Mucosa of descending colon (tissue), 3 donors: ENCODE data around the gene DQX1. TPM values are rescaled to one million over a fixed set of nuclear protein-coding genes. Genes with fewer than 3 reads are reported as not detected.

Experiments
- ATAC-seq: fragments of 200-7000 bp; cut with Tn5 transposase; one replicate; pipeline ENCODE4 v1.9.1; 2020; ENCODE audit warnings: mild to moderate bottlenecking, moderate library complexity
- DNase-seq, 3 donors: peaks; one replicate each; pipeline ENCODE4 v3.0.0-alpha.2; 2020
- H3K36me3 ChIP-seq: fragments of 200-600 bp; one replicate; pipeline ENCODE4 v1.8.0; 2021; ENCODE audit warnings: low read depth, mild to moderate bottlenecking
- H3K4me1 ChIP-seq: fragments of 200-600 bp; one replicate; pipeline ENCODE4 v1.8.0; 2021; ENCODE audit warnings: low read depth, mild to moderate bottlenecking
- H3K4me3 ChIP-seq: fragments of 200-600 bp; one replicate; pipeline ENCODE4 v1.8.0; 2021; ENCODE audit warnings: mild to moderate bottlenecking
- H3K9me3 ChIP-seq: fragments of 200-600 bp; one replicate; pipeline ENCODE4 v1.8.0; 2021; ENCODE audit warnings: mild to moderate bottlenecking
- intact Hi-C, 2 donors: fragments of 100-400 bp; cut with DNase I in 1 of 2; cut with micrococcal nuclease in 1 of 2; formaldehyde crosslinking; loops; one replicate each; pipeline versions ENCODE4 v1.11.0 to v1.11.1; 2022; cut with DNase I, micrococcal nuclease
- total RNA-seq, 3 donors: library from RNA; stranded (reverse); fragmentation: NEBNext Ultra II Directional in 2 of 3; extraction: Animal tissue kit (Norgen Biotek cat#: 25700) in 2 of 3; gene quantifications; one replicate each; pipeline versions ENCODE4 v1.2.1 to v1.2.4, GENCODE V29; 2021 to 2023
- TF ChIP-seq, protein P1 (sequence below): fragments of 200-600 bp; IDR thresholded peaks from one replicate; pipeline ENCODE4 v1.8.0; 2022; ENCODE audit warnings: antibody characterized with exemption, mild to moderate bottlenecking
- donor health status: DM: no; HTN: no; CAD: no; lungs with moderate emphysema.
- donor health status: DM: no; HTN: no; CAD: no.
- donor health status: DM: no; HTN: yes; CAD: no.

DQX1 gene
- total RNA-seq, 3 donors from 2014 or later: 17.9 to 58.3 (median 22.2) TPM

DNA sequence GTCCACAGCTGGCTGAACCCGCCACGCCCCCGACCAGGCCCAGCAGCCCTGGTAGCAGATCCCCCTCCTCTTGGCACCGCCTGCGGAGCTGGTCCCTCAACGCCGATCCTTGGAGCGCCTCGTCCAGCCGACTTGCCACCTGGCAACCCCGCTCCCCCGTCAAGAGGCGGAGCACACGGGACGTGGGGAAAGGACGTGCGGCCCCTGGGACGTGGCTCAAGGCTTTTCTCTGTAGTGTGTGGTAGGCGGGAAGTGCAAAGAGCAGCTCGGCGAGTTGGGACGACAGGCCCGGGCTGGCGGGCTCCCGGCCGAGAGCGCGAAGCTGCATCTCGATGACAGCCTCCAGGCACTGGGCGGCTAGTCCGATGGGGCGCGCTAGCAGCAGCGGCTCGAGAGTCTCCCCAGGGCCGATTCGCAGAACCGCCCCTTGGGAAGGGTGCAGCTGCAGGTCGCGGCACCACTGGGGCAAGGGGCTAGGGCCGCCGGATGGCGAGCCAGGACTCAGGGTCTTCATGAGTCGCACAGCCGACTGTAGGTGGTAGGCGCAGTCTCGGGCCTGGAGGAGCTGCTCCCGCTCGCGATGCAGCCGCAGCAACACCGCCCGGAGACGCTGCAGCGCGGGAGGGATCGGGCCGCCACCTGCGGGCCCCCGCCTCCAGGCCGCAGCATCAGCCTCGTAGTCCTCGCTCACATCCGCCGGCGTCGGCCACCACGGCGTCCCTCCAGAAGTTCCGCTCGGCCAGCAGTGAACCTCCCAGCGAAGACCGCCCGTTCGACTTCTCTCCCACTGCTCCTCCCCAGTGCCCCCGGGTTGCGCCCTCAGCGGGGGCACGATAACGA, 43.9 kb downstream of the DQX1 start:
- ATAC-seq (peak; percentile 62), DNase-seq (peak in 2 of 3 donors; percentile 65 to 73)
- TF ChIP-seq, protein P1, sequence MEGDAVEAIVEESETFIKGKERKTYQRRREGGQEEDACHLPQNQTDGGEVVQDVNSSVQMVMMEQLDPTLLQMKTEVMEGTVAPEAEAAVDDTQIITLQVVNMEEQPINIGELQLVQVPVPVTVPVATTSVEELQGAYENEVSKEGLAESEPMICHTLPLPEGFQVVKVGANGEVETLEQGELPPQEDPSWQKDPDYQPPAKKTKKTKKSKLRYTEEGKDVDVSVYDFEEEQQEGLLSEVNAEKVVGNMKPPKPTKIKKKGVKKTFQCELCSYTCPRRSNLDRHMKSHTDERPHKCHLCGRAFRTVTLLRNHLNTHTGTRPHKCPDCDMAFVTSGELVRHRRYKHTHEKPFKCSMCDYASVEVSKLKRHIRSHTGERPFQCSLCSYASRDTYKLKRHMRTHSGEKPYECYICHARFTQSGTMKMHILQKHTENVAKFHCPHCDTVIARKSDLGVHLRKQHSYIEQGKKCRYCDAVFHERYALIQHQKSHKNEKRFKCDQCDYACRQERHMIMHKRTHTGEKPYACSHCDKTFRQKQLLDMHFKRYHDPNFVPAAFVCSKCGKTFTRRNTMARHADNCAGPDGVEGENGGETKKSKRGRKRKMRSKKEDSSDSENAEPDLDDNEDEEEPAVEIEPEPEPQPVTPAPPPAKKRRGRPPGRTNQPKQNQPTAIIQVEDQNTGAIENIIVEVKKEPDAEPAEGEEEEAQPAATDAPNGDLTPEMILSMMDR: no peak
- Histone ChIP-seq H3K36me3 (peaks cover 5% of the 10 kb centered on the region), H3K4me1 (peaks cover 20% of the 10 kb centered on the region), H3K4me3 (peak overlapping the region; percentile 38), H3K9me3 (no peaks in the 10 kb centered on the region)
- intact Hi-C loops: loop anchor here (5.0 to 10.0 kb wide), 2 partner anchors 53 to 105 kb away; no protein-coding TSS in a partner anchor

DNA sequence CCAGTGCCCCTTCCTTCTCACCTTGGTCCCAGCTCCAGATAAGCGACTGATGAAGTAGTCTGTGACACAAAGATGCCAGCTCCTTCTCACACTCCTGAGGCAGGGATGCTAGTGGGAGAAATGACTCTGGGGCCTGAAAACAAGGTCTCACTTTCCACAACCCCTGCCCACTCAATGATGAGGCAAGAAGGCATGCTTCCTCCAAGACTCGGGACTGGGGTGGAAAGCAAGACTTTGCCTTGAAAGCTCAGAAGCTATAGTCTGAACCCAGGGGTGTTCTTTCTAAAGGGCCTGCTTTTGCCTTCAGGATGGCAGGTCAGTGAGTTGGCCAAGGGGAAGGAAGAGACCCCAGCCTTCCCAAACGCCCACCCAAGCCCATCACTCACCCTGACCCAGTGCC, 44.6 kb downstream of the DQX1 start:
- ATAC-seq (no peak), DNase-seq (no peak)
- H3K4me3 ChIP-seq: peak overlapping the region; percentile 38
- TF ChIP-seq, protein P1: no peak
- H3K4me1 ChIP-seq: peaks cover 20% of the 10 kb centered on the region
- H3K9me3 ChIP-seq: no peaks in the 10 kb centered on the region
- H3K36me3 ChIP-seq: peaks cover 5% of the 10 kb centered on the region
- intact Hi-C loops: loop anchor here (5.0 to 10.0 kb wide), 2 partner anchors 53 to 106 kb away; no protein-coding TSS in a partner anchor

DNA sequence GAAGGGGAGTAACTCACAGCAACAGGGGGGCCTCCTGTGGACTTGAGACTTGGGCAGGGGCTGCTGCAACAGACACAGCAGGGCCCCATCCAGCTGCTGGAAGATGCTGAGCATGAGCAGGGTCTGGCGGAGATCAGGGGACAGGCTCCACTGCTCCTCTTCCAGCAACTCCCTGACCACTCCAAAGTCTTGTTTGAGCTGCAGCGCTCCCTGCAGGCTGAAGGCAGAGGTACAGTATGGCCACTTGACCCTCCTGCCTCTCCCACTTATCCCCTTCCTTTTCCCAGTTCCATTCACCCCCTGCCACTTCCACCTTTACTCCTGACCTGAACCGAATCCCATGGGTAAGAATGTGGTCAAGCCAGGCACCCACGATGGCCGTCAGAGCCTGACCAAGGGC, 51.1 kb downstream of the DQX1 start:
- ATAC-seq (no peak), DNase-seq (no peak)
- TF ChIP-seq, protein P1: peak; percentile 14
- H3K9me3 ChIP-seq: no peaks in the 10 kb centered on the region
- intact Hi-C loops: no loop called here
- no peaks in the 10 kb centered on the region for H3K36me3 ChIP-seq
- H3K4me1 ChIP-seq: peaks cover 19% of the 10 kb centered on the region
- no peak overlapping the region for H3K4me3 ChIP-seq

DNA sequence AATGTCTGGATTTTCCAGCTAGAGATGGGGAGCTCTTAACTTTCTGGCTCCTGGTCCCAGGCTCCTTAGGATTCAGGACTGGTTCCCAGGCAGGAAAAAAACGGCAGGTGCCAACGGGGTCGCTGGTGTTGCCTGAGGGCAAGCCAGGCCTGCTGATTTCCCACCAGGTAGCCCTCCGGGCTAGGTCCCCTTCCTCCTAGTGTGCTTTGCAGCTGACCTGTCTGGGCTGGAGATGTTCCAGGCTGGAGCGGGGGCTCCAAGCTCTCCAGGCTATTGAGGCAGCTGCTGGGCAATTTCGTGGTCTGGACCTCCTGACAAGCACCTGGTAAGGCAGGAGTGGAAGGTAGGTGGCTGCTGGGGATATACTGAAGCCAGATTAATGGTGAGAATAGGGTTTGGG, 51.5 kb downstream of the DQX1 start:
- TF ChIP-seq, protein P1: no peak
- intact Hi-C loops: no loop called here
- ATAC-seq (no peak), DNase-seq (no peak)
- Histone ChIP-seq H3K4me3 (no peak overlapping the region), H3K36me3 (no peaks in the 10 kb centered on the region), H3K4me1 (peaks cover 19% of the 10 kb centered on the region), H3K9me3 (no peaks in the 10 kb centered on the region)

DNA sequence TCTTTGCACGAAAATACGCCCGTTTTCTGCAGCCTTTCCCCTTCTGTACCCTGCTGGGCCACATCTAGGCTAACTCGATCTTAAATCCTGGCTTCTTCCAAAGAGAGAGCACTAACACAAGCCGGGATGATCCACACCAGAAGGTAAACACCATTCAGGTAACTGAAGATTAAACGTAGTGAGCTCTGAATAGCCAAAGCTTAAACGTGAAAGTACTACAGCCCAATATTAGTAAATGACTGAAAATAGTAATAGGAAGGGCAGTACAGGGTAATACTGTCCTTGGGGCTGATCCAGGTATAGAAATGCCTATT, 53.1 kb downstream of the DQX1 start:
- intact Hi-C loops: no loop called here
- Histone ChIP-seq H3K4me3 (no peak overlapping the region), H3K4me1 (peaks cover 19% of the 10 kb centered on the region), H3K36me3 (no peaks in the 10 kb centered on the region), H3K9me3 (no peaks in the 10 kb centered on the region)
- TF ChIP-seq, protein P1: no peak
- ATAC-seq (peak; percentile 7), DNase-seq (no peak)
